Testis (tissue), 2 donors: ENCODE data around the gene SEMA4D.

Experiments used
- CTCF ChIP-seq, 3 experiments: fragments of 450-650 bp in 2 of 3; fragments of 200-600 bp in 1 of 3; sonication (generic) in 1 of 3; IDR thresholded peaks; one replicate each; pipeline ENCODE4 v1.5.1; 2016 to 2019; ENCODE audit warnings: antibody characterized with exemption in 3 of 3, mild to moderate bottlenecking in 2 of 3, moderate library complexity in 1 of 3
- POLR2A ChIP-seq: fragments of 450-650 bp; IDR thresholded peaks from one replicate; pipeline ENCODE4 v1.6.1; 2017; ENCODE audit warnings: antibody characterized with exemption, mild to moderate bottlenecking, moderate library complexity

GRCh38 chr9:89388868-89389177, 109.1 kb downstream of the SEMA4D start:
- TF ChIP-seq CTCF (IDR thresholded peaks at IDR 0.05) (no peak), POLR2A (no peak)
